ENCODE measurements around the gene PA2G4.
"Not testable (repeated sequence)": the region's sequence is repeated elsewhere in the genome, so short reads cannot be mapped to it uniquely, and the experiment has no call there.

PA2G4 gene

GRCh38 chr12:56104109-56104814, at the start of gene PA2G4:
PA2G4 (plus strand) TSS chr12:56104559; CDS start chr12:56104738, 179 bp downstream.
- peak; percentile 100 for DNase-seq

DNA sequence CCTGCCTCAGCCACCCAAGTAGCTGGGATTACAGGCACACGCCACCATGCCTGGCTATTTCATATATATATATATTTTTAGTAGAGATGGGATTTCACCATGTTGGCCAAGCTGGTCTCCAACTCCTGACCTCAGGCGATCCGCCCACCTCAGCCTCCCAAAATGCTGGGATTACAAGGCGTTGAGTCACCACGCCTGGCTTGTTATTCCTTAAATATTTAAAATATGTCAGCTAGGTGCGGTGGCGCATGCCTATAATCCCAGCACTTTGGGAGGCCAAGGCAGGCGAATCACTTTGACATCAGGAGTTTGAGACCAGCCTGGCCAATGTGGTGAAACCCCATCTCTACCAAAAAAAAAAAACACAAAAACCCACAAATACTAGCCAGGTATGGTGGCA, 44.4 kb upstream of the PA2G4 start:
- DNase-seq: not testable (repeated sequence)

GRCh38 chr12:56061982-56062381, 42.4 kb upstream of the PA2G4 start:
- no peak for DNase-seq

DNA sequence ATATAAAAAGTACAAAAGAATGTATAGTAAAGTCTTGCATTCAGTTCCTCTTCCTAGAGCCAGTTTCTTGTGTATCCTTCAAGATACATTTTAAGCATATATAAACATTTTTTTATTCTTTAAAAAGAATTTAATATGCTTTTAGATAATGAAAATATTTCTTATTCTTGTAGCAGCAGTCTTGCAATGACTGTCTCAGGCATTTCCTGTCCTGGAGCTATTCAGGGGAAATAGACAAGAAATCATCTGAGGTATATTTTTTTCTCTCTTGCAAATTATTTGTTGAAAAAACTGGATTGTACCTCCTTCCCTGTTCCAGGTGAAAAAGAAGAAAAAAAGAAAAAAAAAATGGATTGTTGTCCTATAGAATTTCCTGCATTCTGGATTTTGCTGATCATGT, 41.4 kb upstream of the PA2G4 start:
- no peak for DNase-seq

DNA sequence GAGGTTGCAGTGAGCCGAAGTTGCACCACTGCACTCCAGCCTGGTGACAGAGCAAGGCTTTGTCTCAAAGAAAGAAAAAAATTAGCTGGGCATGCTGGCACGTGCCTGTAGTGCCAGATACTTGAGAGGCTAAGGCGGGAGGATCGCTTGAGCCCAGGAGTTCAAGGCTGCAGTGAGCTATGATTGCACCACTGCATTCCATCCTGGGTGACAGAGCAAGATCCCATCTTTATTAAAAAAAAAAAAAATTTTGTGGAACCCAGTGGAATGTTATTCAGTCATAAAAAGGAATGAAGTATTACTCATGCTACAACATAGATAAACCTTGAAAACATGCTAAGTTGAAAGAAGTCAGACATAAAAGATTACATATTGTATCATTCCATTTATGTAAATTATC, 32.7 kb upstream of the PA2G4 start:
- no peak for DNase-seq

DNA sequence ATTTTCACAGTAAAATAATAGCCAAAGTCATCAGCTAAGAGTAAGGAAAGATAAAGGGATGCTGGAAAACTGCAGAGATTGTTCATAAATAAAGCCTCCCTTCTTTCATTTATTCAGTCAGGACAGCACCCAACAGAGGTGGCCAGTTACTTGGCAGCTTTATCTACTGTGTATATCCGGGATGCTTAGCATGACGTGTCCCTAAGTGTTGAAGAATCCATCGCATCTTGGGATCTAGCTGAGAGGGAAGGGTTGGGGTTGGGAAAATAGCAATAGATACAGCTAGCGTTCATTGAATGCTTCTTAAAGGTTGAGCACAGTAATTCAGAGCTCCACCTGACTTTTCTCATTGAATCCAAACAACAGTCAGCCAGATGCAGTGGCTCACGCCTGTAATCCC, 30.0 kb upstream of the PA2G4 start:
- no peak for DNase-seq

GRCh38 chr12:56077966-56078365, 26.4 kb upstream of the PA2G4 start:
- DNase-seq: not testable (repeated sequence)

- DNase-seq: no peak
Measured at GRCh38 chr12:56078427-56078826, 25.9 kb upstream of the PA2G4 start.

DNA sequence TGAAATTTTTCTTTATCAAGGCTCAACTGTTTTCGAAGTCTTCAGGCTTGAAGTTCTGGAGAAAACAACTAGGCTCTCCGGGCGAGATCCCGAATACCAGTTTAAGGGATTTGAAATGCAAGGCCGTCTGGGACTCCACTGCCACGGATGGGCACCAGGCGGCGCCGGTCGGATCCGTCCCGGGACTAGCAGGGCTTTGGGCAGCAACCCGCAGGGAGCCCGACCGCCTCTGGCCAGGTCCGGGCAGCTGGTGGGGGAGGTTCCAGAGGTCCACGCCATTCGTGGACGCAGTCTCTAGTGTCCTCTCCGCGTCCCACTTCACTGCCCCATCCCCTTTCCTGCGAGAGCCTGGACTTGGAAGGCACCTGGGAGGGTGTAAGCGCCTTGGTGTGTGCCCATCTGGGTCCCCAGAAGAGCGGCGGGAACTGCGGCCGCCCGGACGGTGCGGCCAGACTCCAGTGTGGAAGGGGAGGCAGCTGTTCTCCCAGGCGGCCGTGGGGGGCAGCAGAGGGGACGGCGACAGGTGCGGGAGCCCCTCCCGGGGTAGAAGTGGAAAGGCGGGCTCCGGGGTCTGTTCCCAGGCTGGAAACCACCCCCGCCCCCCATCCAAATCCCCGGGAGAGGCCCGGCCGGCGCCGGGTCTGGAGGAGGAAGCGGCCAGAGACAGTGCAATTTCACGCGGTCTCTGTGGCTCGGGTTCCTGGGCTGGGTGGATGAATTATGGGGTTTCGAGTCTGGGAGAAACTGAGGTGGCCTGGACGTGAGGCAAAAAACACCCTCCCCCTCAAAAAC, 25.2 kb upstream of the PA2G4 start:
- DNase-seq: peak; percentile 77

- DNase-seq: peak; percentile 77
Measured at GRCh38 chr12:56079723-56080555, 24.4 kb upstream of the PA2G4 start, which contains the start of gene ERBB3. ERBB3 (plus strand) TSS chr12:56080165; CDS start chr12:56080301, 136 bp downstream.

- no peak for DNase-seq
Measured at GRCh38 chr12:56080556-56081138, 23.7 kb upstream of the PA2G4 start.

DNA sequence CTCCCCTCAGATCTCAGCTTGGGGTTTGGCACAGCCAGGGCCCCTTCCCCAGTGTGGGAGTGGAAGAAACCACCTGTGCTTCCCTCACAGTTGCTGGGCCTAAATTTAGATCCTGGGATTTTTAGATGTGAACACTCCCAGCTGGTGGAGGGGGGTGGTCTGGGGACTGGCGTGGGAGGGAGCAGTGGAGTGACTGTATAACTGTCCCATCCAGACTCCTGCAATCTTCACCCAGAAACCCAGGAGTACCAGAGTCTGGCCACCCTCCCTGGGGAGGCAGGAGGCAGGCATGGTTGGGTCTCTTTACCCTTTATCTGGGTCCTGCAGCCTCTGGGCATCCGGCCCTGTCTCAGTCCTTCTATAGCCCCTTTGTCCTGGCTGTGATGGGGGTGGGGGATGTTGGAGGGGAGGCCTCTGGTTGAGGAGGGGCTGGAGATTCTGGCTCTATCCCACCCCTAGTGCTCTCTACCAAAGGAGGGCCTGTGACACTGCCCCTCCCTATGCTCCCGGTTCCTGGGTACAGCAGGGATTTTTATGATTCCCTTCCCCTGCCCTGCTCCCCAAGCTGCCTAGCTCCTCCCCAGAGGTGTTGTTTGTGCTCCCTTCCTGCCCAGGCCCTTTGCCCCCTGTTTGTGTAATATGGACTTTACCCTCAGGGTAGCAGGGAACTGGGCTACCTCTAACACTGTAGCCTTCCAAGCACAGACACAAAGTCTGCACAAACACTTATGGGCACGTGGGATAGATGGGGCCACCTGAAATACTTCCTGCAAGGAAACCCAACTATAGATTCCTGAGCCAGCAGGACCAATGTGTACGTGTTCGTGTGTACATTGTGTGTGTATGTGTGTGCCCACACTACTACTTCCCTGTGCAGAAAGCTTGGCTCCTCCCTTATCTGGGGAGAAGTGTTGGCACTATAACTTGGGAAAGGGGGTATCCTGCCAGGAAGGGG, 22.7 kb upstream of the PA2G4 start:
- DNase-seq: no peak

DNA sequence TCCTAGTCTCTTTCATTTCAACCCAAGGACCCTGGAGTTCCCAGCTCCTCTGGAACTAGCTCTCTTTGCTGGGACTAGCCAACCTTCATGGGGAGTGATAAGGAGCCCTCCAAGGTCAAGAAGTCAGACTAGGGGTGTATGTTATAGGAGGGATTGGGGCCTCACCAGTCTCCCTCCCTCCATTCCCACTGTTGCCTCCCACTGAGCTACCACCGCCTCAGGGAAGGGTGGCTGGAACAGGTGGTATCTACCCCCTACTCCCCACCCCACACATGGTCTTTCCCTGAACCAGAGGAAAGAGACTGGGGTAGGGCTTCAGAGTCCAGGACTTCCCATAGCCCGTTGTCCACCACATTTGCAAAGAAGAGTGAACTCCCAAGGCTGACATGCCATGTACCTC, 22.0 kb upstream of the PA2G4 start:
- DNase-seq: no peak

DNA sequence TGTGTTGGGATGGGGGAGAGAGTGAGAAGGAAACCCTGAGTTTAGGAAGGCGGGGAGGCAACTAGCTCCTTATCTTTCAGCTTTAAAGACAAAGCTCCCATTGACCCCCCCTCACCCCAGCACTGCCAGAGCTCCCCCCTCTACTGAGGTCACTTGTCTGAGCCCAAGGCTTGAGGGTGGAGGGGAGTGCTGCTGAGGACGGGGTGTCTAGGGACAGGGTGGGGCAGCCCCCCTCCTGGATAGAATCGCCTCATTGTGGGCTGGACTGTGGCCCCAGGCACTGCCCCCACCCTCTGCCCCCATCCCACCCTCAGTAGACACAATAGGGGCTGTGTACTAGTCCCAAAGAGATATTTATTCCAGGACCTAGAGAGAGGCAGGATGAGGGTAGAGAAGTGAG, 21.4 kb upstream of the PA2G4 start:
- DNase-seq: no peak

DNA sequence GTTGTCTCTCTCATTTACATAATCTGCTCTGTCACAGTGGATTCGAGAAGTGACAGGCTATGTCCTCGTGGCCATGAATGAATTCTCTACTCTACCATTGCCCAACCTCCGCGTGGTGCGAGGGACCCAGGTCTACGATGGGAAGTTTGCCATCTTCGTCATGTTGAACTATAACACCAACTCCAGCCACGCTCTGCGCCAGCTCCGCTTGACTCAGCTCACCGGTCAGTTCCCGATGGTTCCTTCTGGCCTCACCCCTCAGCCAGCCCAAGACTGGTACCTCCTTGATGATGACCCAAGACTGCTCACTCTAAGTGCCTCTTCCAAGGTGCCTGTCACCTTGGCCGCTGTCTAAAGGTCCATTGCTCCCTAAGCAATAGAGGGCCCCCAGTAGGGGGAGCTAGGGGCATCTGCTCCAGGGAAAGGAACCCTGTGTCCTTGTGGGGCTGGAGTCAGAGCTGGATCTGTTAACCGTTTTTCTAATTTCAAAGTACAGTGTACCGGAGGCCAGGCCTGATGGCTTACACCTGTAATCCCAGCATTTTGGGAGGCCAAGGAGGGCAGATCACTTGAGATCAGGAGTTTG, 19.3 kb upstream of the PA2G4 start:
- DNase-seq: peak; percentile 68

DNA sequence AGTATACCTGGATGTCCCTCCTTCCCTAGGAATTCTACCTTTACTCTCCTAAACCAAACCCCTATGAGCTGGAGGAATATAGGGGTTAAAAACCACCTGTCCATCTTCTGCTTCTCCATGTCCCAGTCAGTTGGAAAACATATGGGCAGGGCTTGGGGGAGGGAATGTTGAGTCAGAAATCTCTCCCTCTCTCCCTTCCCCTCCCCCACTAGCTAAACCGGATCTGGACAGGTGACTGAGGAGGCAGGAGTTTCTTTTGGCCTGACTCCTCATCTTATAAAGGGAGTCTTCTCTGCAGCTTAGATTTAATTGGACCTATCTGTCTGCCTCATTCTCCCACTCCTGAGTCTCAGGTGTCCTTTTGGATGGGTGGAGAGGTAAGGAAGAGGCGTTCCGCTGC, 18.3 kb upstream of the PA2G4 start:
- DNase-seq: no peak

- DNase-seq: no peak
Measured at GRCh38 chr12:56086608-56087007, 17.8 kb upstream of the PA2G4 start.

GRCh38 chr12:56087220-56087619, 17.1 kb upstream of the PA2G4 start:
- no peak for DNase-seq

- DNase-seq: no peak
Measured at GRCh38 chr12:56097738-56098137, 6.6 kb upstream of the PA2G4 start.

GRCh38 chr12:56098592-56098991, 5.8 kb upstream of the PA2G4 start:
- no peak for DNase-seq

GRCh38 chr12:56099787-56100186, 4.6 kb upstream of the PA2G4 start:
- no peak for DNase-seq
